HG03039 (cell line): ENCODE measurements around the gene CCDC38.

Source experiments
- ATAC-seq: cut with Tn5 transposase; IDR thresholded peaks from one replicate; pipeline ENCODE4 v1.9.1; 2021; ENCODE audit warnings: mild to moderate bottlenecking, moderate library complexity; ENCODE audit not compliant: unreplicated experiment

The CCDC38 gene

DNA sequence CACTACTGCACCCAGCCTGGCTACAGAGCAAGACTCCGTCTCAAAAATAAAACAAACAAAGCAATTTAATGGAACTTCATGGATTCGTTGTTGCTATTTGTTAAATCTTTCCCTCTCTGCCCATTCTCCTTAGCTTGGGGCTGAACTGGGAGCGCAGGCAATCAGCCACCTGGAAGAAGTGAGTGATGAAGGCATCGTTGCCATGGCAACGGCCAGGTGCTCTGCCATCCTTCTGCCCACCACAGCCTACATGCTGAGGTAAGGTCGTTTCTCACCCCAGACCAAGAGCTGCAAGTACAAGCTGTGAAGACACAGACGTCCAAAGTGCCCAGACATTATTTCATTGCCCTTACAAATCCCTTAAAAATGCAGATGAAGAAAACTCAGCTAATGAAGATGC, 19.8 kb upstream of the CCDC38 start:
- no peak for ATAC-seq

DNA sequence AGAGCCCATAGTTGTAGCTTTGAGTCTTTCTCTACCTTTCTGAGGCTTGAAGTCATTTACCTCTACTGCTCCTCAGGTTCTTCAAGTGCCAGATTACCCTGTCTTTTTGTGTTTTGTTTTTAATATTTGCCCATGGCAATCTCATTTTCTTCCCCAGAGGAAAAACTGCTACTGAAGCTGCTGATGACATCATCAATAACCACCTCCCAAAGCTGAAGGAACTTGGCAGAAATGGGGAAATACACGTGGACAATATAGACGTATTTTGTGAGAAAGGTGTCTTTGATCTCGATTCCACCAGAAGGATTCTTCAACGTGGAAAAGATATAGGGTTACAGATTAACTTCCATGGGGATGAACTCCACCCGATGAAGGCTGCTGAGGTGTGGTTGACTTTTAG, 17.8 kb upstream of the CCDC38 start:
- no peak for ATAC-seq

DNA sequence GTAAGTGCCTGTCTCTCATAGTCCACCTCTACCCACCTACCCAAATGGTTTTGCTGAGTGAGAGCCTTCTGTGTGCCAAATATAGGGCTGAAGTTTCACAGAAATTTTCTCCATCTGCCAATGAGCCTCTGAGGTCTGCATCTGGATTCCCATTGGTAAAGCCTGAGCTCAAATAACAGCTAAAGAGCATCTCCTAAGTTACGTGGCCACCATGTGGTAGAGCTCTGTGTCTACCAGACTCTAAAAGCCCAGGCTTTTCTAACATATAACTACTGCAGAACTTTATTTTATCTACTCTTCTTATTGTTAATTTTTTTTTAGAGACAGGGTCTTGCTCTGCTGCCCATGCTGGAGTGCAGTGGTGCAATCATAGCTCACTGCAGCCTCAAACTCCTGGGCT, 16.7 kb upstream of the CCDC38 start:
- no peak for ATAC-seq

DNA sequence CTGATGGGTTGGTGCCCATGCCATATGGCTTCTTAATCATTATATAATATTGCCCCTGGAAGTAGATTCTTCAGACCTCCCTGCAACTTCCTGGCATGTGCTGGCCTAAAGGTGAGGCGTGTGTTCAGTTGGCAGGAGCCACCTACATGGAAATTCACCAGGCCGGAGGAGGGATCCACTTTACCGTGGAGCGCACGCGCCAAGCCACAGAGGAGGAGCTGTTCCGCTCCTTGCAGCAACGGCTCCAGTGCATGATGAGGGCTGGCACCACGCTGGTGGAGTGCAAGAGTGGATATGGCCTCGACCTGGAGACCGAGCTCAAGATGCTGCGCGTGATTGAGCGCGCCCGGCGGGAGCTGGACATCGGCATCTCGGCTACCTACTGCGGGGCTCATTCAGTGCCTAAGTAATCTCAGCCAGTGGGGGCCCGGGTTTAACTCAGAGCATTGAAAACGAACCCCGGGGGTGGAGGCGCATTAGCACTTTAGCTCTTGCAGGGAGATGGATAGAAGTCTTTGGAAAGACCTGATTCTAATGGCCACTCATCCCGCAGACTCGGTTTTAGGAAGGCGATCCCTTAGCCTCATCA, 14.2 kb upstream of the CCDC38 start:
- no peak for ATAC-seq

DNA sequence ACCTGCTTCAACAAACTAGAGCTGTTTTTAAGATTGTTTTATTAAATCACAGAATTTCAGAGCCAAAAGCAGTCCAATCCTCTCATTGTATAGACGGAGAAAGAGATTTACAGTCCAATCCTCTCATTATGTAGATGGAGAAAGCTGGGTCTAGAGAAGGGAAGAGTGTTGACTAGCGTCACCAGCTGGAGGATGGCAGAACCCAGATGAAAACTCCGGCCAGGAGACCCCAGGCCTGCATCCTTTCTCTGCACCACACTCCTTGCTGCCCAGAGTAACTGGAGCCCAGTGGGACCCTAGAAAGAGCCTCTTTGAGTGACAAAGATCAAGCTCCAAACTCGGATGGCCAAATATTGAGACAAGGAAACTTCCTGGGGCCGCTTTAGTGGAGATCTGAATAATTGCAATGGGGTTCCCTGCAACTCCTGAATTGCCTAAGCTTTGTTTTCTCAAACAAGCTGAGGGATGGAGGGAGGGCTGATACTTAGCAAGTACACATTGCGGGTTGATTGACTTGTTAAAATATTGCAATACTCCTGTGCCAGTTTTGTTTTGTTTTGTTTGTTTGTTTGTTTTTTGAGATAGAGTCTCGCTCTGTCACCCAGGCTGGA, 13.2 kb upstream of the CCDC38 start:
- no peak for ATAC-seq

DNA sequence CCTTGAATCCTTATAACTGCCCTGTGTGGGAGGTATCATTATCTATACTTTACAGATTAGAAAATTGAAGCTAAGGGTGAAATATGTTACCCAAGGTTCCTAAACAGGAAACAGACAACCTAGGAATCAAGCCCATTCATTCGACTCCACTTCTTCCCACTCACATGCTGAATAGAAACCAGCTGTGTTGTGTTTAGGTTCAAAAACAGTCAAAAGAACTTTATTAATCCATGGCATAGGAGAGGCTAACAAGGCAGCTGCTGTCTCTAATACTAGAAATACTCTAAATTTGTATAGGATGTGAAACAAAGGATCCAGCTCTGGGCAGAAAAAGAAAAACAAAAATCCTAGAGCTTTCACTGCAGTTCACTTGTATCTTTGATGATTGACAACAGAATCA, 10.6 kb upstream of the CCDC38 start:
- no peak for ATAC-seq

DNA sequence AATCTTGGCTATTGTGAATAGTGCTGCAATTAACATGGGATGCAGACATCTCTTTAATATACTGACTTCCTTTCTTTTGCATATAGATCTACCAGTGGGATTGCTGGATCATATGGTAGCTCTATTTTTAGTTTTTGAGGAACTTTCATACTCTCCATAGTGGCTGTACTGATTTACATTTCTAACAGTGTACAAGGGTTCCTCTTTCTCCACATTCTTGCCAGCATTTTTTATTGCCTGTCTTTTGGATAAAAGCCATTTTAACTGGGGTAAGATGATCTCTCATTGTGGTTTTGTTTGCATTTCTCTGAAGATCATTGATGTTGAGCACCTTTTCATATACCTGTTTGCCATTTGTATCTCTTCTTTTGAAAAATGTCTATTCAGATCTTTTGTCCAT, 9.1 kb upstream of the CCDC38 start:
- no peak for ATAC-seq

DNA sequence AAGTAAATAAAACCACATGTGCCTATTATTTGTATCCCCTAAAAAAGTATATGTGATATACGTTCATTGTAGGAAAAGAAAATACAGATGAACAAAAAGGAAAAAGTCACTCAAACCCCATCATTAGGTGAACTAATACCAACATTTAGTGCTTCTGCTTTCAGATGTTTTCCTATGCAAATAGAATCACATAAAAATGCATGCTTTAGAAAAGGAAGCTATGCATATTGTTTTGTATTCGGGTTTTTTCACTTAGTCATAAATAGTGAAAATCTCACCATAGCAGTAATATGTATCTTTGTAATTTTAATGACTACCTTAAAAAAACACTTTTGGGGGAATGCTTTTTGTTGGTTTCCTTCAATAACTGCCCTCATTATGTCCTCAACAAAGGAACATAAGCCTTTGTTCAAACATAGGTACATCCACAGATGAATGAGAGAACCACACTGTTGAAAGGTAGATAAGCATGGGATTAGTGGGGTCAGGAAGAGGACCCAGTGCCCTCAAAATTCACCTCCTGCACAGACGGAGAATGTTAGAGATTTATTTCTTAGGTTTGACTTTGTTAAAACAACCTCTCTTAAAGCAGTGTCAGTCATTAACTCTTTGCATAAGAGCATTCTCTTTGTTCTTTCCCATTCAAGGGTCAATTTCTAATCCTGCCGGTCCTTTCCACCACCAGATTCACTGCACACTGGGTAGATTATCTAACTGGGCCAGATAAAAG, 7.2 kb upstream of the CCDC38 start:
- no peak for ATAC-seq

DNA sequence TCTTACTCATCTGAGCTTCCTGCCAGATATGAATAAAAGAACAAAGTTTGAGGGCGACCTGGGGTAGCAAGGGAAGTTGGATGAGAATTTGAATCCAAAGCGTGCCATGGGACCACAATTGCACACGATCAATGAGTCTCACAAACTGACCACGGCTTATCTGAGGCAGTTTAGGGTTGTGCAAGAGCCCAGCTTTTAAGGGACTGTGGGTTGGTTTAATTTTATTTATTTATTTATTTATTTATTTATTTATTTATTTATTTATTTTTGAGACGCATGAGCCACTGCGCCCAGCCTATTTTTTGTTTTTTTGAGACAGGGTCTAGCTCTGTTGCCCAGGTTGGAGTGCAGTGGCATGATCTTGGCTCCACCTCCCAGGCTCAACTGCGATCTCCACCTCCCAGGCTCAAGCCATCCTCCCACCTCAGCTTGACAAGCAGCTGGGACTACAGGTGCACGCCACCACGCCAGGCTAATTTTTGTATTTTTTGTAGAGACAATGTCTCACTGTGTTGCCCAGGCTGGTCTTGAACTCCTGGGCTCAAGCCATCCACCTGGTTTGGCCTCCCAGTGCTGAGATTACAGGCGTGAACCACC, 1.8 kb upstream of the CCDC38 start:
- ATAC-seq: no peak

DNA sequence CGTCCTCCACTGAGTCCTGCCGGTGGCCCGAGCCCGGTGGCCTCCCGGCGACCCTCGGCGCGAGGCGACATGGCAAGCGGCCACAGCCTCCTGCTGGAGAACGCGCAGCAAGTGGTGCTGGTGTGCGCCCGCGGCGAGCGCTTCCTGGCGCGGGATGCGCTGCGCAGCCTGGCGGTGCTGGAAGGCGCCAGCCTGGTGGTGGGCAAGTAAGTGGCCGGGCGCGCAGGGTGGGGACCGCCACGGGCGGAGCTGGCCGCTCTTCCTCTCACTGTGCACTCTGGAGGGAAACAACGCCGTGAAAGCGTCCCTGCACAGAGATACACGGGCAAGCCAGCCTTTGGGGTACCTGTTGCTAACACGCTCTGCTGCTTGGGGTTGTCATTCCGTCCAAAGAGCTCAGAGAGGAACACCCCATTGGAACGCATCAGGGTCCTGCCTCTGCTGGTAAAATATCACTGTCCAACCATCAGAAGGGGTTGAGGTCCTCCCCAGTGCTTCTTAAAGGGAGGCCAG, 972 bp upstream of the CCDC38 start, which contains the start of gene AMDHD1:
AMDHD1 (plus strand) TSS at position 2 of the 513 bp plus-strand sequence; CDS start at position 70, 68 bp downstream.
- peak; percentile 45 for ATAC-seq

DNA sequence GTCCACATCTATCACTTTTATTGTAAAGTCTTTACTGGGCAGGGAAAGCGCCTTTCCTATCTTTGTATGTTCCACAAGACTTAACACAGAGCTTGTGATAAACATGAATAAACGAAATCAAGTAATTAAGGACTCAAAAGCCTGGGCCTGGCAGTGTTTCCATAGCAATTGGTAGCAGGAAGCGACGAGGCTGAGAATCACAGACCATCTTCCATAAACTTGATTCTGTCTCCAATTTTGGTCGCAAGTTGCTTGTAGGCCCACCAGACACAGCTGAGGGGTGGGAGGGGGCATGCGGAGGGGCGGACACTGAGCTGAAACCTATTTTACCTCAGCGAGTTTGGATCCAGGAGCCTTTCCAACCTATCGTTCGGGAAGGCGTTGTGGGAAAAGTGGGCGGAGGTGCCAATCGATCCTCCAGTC, 302 bp downstream of the CCDC38 start:
- ATAC-seq: no peak

DNA sequence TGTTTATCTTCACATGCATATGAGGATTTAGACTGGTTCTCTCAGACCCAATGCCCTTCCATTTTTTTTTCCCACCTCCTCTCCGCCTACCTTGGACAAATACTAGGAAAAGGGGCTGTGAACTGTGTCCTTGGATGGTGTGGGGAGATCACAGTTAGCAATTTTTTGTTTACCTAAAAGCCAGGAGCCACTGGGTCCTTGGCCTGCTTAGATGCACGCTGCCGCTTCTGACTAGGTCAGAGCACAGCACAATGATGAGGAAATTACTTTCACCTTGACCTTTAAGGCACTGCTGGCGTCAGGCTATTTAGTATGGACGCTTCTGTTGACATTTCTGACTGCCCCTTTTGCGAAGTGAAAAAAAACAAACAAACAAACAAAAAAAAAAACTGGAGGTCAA, 1.9 kb downstream of the CCDC38 start:
- ATAC-seq: no peak

DNA sequence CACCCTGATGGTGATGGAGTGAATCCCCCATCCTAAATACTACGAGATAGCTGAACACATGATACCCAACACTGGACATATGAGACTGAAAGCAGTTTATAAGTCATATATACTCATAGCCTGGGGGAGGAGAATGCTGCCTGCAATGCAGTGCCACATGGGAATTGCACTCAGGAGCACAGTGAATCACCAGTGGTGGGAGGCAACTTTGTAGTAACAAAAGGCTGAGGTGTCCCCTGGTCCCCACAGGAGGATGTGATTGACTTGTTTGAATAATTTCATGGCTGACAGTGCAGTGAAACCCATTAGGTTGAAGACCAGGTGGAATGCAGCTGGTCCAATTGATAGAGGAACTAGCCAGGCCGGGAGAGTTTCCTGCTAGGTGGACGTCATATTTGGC, 20.2 kb downstream of the CCDC38 start:
- no peak for ATAC-seq

DNA sequence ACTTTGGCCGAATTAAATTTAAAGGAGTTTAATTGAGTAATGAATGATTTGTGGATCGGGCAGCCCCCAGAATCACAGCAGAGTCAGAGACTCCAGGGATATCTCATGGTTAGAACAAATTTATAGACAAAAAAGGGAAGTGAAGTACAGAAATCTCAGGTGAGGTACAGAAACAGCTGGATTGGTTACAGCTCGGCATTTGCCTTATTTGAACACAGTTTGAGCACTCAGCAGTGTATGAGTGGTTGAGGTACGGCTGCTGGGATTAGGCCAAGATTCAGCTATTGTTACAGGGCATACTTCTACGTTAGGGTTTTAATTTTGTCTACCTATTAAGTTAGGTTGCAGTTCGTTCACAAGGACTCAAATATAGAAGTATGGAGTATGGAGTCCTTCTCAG, 23.3 kb downstream of the CCDC38 start:
- no peak for ATAC-seq

DNA sequence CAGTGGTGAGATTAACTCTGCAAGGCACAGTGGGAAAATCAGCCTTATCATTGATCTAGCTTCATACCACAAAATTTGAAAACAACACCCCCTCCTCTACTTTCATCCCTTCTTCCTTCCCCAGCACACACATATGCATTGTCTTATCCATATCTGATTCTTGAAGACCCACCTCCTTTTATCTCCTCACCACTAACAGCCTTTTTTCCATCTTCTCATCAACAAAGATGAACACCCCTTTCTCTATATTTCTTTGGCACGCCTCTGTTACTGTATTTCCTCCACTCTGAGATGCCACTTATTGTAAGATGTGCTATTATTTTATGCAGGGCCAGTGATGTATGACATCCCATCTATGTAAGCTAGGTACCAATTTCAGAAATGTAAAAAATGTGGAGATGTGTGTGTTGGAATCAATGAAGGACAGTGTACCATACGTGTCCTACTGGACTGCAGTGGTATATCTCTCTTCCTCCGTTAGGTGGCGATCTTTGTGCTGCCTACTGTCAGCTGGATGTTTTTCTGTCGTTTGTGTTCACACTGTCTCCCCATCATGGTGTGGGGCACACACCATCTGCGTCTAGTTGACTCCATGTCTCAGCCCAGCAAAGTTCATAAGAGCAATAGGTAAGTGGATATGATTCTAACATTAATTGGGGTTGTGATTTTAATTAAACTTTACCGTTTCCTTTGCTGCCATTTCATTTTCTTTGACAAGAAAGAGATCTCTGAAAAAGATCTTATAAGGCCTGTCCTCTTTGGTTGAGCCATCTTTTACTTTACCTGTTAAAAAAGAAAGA, 24.0 kb downstream of the CCDC38 start:
- ATAC-seq: peak; percentile 88

DNA sequence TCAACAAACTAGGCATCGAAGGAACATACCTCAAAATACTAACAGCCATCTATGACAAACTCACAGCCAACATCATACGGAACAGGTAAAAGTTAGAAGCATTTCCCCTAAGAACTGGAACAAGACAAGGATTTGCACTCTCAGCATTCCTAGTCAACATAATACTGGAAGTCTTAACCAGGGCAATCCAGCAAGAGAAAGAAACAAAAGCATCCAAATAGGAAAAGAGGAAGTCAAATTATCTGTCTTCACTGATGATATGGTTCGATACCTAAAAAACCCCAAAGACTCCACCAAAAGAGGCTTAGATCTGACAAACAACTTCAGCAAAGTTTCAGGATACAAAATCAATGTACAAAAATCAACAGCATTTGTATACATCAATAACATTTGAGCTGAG, 32.5 kb downstream of the CCDC38 start:
- no peak for ATAC-seq

DNA sequence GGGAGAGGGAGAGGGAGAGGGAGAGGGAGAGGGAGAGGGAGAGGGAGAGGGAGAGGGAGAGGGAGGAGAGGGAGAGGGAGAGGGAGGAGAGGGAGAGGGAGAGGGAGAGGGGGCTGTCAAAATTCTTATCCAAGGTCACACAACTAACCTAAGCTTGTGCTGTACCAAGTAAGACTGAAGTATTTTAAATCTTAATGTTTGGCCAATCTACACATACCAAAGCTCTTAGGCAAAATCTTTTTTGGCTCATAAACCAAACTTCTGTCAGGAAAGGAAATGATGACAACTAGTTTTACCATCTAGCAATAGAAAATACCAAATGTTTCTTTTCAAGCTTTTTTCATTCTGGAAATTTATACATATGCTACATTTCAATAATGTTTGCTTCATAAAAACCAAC, 33.8 kb downstream of the CCDC38 start:
- ATAC-seq: no peak

DNA sequence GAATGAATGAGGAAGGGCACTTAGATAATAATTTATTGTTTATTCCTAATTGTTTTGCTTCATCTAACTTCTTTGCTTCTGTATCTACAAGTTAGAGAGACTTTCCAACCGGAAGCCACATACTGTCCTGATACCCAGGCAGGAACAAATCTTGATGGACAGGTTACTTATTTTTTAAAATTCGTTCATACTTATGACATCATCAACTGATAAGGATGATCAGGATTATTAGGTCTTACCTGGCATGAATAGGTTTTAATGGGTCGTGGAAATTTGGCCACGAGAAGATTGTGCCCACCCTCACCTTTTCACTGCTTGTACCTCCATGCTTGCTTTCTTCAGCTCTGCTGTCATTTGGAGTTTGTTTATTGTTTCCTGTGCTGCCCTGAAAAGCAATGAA, 44.3 kb downstream of the CCDC38 start:
- ATAC-seq: no peak

DNA sequence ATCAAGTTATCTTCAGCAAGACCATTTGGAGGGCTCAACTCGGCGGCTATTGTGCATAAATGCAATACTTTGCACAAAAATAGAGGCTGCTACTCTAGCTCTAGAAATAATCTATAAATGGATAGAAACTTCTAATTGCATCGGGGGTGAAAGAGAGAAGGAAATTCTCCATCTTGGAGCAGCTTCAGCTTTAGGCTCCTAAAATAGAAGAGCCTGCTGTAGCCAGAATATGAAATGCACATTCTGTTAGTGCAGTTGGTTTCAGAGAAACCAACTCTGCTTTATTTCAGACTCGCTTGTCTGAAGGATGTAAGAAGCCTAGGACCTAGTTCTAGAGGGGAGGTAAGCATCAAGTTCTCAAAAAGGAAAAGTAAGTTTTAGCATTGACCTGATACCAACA, 45.6 kb downstream of the CCDC38 start:
- ATAC-seq: no peak

DNA sequence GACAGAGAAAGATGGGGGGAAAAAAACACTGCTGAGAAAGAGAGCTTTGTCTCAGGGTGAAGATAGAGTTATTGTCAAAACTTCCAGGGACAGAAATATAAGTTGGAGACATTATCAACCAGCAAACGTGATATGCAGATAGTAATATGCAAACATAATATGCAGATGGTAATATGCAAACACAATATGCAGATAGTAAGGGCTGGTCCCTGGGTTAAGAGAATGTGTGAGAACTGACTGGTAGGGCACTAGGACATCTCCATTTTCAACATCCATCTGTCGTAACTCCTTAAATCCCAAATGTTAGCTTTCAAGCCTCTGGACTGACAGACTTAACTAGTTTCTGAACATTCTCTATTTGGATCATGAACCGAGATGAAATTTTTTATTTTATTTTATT, 51.5 kb downstream of the CCDC38 start:
- no peak for ATAC-seq

DNA sequence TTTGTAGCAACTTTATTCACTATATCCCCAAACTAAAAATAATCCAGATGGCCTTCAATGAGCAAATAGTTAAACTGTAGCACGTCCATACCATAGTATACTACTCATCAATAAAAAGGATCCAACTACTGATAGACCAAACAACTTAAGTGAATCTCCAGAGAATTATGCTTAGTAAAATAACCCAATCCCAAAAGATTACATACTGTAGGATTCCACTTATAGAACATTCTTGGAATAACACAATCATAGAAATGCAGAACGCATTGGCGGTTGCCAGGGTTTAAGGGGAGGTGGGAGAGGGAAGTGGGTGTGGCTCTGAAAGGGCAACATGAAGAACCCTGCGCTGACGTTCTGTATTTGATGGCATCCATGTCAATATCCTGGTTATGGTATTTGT, 55.1 kb downstream of the CCDC38 start:
- ATAC-seq: no peak
